HUDEP-2 (cell line): ENCODE measurements around the gene TTLL11.
A peak's percentile ranks its signal among the peaks of the same experiment; 100 is the strongest.
"Not testable (repeated sequence)": the region's sequence is repeated elsewhere in the genome, so short reads cannot be mapped to it uniquely, and the experiment has no call there.

Experiments used
- DNase-seq, 76 experiments: peaks; one replicate each; lab custom pipeline; 2025; ENCODE audit not compliant: unreplicated experiment in 76 of 76; lab: John Stamatoyannopoulos, UW

Gene TTLL11

DNA sequence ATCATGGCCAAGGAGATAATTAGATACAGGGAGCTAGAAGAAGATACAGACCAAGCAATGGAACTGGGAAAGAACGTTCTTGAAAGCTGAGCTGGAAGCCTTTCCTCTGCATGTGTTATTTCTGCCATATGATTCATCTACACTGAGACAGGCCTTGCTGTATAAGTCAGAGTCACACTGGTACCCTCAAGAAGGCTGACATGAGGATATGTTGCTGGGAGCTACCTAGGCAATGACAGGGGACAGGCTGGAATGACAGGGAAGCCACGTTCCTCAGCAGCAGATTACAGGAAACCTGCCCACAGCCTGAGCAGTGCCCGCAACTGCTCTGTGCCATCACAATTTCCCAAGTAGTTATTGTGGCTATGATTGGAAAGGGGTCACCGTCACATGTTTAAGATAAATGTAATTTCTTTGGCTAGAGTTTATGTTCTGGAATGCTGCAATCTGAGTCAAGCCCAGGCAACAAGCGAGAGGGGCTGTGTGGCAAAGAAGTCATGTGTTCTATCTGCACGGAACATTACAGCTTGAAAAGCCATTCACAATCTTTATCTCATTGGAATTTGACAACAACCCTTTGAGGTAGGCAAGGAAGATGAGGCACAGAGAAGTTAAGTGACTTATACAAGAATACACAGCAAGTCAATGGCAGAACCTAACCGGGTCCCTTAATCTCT, 108.2 kb downstream of the TTLL11 start:
- no peak for DNase-seq

DNA sequence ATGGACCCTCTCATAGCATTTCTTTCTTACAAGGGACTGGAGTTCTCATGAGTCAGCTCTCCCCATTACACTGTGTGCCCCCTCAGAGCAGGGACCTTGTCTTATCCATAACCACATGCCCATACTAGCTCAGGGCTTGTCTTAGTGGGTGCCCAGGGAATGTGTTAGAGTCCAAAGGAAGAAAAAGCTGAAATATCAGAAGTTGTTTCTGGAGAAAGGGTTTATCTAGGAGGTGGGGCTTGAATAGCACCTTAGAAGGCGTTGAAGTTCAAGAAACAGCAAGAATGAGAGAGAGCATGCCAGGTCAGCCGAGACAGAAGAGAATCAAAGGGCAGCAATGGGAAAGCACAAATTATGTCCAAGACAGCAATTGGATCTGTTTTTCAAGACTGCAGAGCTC, 109.4 kb downstream of the TTLL11 start:
- DNase-seq, result no peak

- DNase-seq, result no peak
These were observed 111.8 kb downstream of the TTLL11 start for GRCh38 chr9:121981118-121981883.

DNA sequence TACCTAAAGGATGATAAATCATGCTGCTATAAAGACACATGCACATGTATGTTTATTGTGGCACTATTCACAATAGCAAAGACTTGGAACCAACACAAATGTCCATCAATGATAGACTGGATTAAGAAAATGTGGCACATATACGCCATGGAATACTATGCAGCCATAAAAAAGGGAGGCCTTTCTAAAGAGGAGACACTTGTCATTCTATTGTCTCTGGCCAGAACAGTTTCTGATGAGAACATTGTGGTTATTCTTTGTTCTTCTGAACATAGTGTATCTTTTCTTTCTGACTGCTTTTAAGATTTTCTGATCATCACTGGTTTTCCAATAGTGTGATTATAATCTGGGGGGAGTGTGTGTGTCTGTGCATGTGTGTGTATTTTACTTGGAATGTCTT, 112.4 kb downstream of the TTLL11 start:
- not testable (repeated sequence) for DNase-seq

- no peak for DNase-seq
These were observed 113.4 kb downstream of the TTLL11 start for GRCh38 chr9:121979736-121980135.

DNA sequence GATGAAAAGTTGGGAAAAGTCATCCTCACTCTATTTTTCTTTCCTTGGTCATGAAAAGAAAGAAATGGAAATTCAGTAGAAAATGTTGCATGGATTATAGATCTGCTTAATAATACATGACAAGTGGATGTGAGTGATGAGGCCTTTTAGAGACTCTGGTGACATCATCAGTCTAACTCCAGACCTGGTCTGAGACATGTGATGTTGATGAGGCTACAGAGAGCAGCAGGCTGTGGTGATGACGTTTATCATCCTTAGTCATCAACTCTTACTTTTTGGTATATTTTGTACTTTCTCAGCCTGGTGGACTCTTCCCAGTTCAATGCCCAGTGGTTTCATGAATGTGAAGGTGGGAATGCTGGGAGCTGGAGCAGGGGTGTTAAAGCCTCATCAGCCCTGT, 116.4 kb downstream of the TTLL11 start:
- no peak for DNase-seq

DNA sequence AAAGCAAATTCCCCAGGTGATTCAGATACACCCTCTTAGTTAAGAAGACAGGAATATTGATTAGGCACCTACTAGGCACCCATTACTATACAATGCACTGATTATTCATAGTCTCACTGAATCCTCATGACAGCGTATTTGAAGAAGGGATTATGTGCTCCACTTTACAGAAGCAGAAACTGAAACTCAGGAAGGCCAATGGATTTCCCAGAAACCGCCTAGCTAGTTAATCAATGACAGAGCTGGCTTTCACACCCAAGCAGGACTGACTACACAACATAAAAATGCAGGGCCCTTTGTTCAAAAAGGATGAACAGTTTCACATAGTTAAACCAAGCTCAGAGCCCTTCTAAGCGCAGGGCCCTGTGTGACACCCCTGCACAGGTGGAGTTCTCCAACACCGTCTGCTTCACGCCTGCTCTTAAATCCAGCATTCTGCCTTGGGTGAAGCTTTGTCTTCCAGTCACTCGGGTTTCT, 117.3 kb downstream of the TTLL11 start:
- DNase-seq, result no peak

GRCh38 chr9:121974421-121974820, 118.7 kb downstream of the TTLL11 start:
- no peak for DNase-seq

GRCh38 chr9:121972501-121972981, 120.6 kb downstream of the TTLL11 start:
- no peak for DNase-seq

GRCh38 chr9:121968056-121968455, 125.1 kb downstream of the TTLL11 start:
- DNase-seq, result no peak

- DNase-seq, result no peak
These were observed 126.4 kb downstream of the TTLL11 start for GRCh38 chr9:121966706-121967105.

- no peak for DNase-seq
These were observed 129.5 kb downstream of the TTLL11 start for GRCh38 chr9:121963528-121963995.

DNA sequence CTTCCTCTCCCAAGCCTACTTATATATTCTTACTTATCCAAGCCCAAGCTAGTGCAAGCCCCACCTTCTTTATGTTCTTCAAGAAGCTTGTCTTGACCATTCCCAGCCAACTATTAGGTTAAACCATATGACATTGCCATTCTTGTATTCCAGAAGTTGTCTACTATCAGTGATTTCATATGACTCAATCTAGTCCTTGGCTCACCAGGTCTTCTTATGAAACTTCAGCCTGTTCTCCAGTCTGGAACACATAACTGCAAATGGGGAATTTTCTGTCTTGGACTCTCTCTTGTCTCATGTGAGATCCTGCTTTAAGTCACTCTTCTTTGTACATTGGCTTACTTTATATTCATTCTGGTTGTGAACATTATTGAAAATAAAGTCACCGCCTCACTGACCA, 130.7 kb downstream of the TTLL11 start:
- no peak for DNase-seq

DNA sequence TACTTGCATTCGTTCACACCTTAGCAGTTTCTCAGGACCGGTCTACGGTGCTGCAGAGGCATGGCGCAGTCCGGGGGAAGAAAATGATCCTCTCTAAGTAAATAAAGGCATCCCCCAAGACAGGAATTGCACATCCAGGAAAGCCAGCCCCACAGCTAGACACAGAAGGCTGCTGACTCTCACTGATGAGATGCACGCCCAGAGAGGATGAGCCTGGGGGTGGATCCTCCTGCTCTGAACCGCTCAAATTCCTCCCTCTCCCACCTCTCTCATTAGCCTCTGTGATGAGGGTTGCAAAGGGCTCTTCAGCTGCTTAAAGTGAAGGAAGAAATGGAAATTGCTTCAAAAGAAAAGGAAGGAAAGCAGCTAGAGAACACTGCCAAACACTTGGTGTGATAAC, 132.4 kb downstream of the TTLL11 start:
- no peak for DNase-seq

- no peak for DNase-seq
These were observed 134.6 kb downstream of the TTLL11 start for GRCh38 chr9:121958530-121958929.

- DNase-seq, result no peak
These were observed 136.3 kb downstream of the TTLL11 start for GRCh38 chr9:121956808-121957207.

DNA sequence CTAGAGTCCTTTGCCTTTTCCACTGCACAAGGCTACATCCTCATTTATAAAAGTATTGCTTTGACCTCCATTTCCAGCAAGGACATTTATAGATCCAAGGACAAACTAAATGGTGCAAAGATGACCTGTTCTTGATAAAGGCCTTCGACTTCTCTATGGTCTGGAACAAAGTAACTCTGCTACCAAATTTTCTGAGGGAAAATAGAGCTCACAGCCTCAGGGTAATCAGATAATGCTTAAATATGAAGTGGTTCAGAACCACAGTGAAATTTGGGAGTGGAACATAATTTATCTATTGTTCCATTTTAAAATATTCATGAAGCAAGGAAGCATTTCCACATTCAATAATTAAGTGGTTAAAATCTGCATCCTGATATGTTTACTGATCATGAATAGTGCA, 137.5 kb downstream of the TTLL11 start:
- no peak for DNase-seq

- DNase-seq, result peak in 1 of 76 experiments; percentile 5
These were observed 138.5 kb downstream of the TTLL11 start for GRCh38 chr9:121954477-121955140.

GRCh38 chr9:121952611-121953010, 140.5 kb downstream of the TTLL11 start:
- DNase-seq, result no peak

DNA sequence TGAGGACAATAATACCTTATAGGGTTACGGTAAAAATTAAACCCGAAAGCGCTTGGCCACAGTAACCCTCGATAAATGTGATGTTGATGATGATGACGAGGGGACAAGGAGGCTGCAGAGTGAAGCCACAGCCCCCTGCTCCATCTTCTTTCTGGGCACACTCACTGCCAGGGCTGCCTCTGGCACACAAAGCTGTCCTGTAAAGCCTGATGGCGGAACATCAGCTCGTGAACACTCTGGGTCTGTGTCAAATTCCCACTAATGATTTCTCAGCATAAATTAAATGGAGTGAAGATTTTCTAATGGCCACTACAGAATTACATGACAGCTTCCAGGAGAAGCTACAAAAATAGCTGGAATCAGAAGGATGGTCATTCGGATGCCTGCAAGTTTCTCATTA, 142.2 kb downstream of the TTLL11 start:
- no peak for DNase-seq

GRCh38 chr9:121950441-121950840, 142.7 kb downstream of the TTLL11 start:
- DNase-seq, result no peak
